HG02642 (cell line): Measurements from ENCODE around the gene RAB11B.
"Not testable (repeated sequence)": the region's sequence is repeated elsewhere in the genome, so short reads cannot be mapped to it uniquely, and the experiment has no call there.

Experiments used
- ATAC-seq: cut with Tn5 transposase; IDR thresholded peaks from one replicate; pipeline ENCODE4 v1.9.1; 2021; ENCODE audit warnings: mild to moderate bottlenecking; ENCODE audit not compliant: unreplicated experiment, poor library complexity

Gene RAB11B

DNA sequence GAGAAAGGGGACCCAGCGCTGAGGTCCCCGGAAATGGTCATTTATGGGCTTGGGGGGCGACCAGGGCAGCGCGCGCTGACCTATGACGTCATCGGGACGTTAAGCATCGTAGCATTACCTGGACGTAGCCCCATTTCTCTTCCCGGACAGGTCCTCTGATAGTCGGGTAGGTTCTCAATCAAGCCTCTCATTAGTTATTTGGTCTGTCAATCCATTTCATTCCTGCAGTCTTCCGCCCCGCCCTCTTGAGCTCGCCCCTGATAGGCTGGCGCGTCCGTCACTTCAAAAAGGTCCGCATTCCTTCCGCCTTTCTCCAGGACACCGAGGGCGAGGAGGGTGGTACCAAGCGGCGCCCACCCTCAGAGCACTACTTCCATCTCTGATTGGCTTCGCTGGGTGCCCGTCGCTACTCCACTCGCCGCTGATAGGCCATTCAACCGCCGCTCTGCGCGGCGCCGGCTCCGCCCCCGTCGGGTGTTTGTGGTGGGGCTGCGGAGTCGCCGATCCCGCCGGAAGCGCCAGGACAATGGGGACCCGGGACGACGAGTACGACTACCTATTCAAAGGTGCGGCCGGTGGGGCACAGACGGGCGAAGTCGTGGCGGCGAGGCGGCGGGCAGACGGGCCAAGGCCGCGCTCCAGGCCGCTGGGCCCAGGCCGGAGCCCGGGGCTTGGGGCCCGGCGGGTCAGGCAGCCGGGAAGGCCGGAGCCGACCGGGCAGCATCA is at the start of gene RAB11B:
Gene RAB11B (plus strand): TSS at position 470 of the 726 bp plus-strand sequence. CDS start 57 bp downstream, at position 527.
- ATAC-seq, result peak; percentile 92

DNA sequence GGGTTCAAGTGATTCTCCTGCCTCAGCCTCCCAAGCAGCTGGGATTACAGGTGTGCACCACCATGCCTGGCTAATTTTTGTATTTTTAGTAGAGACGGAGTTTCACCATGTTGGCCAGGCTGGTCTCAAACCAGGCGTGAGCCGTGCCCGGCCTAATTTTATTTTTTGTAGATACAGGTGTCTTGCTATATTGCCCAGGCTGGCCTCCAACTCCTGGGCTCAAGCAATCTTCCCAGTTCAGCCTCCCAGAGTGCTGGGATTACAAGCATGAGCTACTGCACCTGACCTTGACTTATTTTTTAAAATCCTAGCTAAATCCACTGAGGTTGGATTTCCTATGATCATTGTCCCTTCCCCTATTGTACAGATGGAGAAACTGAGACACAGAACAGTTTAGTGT is 48.7 kb upstream of the RAB11B start:
- not testable (repeated sequence) for ATAC-seq

DNA sequence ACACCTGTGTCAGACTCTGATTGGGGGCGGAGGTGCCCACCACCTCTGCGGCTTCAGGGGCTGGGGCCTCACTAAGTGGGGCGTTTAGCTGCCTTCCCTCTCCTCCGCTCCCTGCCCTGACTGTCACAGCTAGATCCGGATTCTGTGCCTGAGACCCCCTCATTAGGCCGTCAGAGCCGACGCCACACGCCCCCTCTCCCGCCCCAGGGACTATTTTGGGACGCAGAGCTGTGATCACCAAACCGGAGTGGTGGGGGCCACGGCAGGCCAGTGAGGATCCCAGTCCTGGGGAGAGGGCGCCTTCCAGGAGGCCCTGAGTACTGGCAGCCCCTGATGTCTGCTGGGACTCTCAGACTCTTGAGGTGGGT is 47.9 kb upstream of the RAB11B start:
- ATAC-seq, result no peak

DNA sequence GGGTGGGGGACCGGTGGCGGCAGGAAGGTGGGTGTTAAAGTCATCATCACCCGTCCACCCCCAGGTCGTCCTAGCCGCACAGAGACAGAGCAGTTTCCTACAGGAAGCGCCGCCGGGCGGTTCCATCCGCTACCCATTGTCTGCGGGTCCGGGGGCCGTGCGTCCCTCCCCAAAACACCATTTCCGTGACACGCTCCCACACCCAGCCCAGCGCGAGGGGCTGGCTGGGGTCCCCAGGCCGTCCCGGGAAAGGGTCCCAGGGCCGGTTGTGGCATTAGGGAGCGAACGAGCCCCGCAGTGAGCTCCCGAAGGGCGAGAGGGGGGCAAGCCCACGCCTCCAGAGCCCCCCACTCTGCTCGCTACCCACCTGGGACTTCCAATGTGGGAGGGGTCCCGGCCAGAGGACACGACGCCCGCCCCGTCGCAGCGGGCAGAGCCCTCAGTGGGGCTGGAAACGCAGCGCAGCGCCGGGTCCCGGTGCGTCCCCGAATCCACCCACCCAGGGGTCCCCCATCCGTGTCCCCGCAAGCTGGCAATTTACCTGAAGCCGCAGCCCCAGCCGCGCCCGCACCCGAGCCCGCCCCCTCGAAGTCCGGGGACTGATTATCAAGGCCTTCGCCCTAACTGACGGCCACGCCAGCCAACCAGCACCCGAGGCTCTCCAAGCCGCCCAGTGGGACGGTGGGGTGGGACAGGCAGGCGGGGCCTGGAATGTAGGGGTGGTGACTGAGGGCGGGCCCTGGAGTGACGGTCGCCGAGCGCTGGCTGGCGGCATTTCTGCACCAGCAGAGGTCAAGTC is 47.3 kb upstream of the RAB11B start, which contains the start of gene KANK3:
Gene KANK3 (minus strand): TSS at position 579 of the 799 bp plus-strand sequence. CDS start 5,434 bp downstream, outside the sequence.
- ATAC-seq, result peak; percentile 94

DNA sequence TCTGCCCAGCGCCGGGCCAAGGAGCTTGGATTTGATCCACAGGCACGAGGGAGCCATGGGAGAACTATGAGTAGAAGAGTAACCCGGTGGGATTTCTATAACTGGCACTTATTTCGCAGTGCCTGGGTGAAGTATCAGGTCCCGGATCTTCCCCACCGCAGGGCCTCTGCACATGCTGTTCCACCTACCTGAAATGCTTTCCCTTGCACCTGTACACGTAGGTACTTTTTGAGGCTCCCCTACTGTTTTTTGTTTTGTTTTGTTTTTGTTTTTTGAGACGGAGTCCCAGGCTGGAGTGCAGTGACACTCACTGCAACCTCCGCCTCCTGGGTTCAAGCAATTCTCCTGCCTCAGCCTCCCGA is 46.7 kb upstream of the RAB11B start:
- no peak for ATAC-seq

DNA sequence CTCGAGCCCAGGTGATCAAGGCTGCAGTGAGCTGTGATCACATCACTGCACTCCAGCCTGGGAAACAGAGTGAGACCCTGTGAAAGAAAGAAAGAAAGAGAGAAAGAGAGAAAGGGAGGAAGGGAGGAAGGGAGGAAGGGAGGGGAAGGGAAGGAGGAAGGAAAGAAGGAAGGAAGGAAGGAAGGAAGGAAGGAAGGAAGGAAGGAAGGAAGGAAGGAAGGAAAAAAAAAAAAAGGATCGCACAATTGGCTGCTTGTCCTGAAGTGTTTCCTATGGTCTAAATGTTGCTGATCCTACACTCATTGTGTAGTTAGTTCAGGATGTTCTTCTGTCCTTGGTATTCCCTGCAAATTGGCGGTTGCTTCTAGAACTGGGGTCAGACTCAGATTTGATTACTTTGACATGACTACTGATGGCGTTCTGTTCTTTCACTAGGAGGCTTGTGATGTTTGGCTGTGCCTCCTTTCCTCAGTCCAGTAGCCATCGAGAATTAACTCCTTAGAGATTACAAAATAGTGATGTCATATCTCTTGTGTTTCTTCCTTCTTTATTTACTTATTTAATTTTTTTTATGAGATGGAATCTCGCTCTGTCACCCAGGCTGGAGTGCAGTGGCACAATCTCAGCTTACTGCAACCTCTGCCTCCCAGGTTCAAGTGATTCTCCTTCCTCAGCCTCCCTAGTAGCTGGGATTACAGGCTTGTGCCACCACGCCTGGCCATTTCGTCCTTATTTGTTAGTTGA is 40.4 kb upstream of the RAB11B start:
- ATAC-seq, result not testable (repeated sequence)

DNA sequence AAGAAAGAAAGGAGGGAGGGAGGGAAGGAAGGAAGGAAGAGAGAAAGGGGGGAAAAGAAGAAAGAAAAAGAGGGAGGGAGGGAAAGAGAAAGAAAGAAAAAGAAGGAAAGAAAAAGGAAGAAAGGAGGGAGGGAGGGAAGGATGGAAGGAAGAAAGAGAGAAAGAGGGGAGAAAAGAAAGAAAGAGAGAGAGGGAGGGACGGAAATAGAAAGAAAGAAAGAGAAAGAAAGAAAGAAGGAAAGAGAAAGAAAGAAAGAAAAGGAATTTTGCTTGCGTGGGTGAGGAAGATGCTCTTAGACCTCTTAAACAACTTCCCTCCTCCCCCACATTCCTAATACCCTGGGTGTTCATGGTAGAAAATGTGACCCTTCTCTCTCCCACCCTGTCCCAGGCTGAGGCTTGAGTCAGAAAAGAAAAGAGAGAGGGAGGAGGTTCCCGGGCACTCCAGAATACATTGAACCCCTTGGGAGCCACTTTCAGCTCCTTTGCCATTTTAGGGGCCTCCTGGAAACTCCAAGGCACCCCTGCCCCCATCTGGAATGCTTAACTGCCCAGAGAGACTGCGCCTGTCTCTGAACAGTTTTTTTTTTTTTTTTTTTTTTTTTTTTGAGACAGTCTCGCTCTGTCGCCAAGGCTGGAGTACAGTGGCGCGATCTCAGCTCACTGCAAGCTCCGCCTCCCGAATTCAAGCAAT is 37.9 kb upstream of the RAB11B start:
- no peak for ATAC-seq

DNA sequence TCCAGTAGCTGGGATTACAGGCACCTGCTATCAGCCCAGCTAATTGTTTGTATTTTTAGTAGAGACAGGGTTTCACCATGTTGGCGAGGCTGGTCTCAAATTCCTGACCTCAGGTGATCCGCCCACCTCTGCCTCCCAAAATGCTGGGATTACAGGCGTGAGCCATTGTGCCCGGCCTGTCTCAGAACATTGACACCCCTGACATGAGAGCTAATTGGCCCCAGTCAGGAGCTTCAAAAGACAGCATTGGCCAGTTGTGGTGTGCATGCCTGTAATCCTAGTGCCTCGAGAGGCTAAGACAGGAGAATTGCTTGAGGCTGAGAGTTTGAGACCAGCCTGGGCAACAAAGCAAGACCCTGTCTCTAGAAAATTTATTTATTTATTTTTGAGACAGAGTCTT is 37.3 kb upstream of the RAB11B start:
- not testable (repeated sequence) for ATAC-seq

DNA sequence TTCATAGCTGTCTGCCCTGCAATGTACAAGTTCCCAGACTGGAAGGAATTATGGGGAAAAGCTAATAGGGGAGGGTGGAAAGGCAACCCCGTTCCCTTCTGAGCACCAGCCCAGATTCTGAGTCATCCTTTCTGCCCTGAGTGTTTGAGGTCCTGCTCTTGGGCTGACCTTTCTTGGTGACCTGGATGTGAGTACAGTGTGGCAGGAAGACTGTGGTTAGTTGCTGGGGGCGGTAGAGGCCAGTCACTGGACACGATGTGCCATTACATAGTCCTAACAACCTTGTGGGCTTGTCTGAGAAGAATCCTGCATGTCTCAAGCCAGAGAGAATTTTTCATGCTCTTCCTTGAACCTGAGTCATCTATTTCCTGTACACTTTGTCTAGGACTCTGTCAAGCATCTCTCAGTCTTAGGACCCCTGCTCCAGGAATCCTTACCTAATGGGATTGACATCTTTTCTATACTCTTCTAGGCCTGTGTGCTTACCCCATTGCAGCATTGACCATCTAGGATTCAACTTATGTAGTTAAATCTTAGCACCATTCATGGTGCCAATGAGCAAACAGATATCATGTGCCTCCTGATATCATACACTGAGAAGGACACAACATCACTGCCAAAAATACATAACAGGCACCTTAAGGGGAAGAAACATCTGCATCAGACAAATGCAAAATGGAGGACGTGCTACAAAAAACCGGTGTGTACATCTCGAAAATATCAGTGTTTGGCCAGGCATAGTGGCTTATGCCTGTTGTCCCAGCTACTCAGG is 34.3 kb upstream of the RAB11B start:
- no peak for ATAC-seq

DNA sequence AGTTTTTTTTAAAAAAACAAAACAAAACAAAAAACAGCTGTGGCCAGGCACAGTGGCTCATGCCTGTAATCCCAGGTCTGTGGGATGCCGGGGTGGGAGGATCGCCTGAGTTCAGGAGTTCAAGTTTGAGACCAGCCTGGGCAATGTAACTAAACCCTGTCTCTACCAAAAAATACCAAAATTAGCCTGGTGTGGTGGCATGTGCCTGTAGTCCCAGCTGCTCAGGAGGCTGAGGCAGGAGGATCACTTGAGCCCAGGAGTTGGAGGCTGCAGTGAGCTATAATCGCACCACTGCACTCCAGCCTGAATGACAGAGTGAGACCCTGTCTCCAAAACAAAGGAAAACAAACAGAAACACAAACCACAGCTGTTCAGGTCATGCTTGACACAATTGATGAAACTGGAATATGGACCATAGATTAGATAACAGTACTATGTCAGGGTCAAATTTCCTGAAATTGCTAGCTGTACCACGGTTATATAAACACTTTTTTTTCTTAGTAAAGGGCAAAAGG is 33.1 kb upstream of the RAB11B start:
- no peak for ATAC-seq

DNA sequence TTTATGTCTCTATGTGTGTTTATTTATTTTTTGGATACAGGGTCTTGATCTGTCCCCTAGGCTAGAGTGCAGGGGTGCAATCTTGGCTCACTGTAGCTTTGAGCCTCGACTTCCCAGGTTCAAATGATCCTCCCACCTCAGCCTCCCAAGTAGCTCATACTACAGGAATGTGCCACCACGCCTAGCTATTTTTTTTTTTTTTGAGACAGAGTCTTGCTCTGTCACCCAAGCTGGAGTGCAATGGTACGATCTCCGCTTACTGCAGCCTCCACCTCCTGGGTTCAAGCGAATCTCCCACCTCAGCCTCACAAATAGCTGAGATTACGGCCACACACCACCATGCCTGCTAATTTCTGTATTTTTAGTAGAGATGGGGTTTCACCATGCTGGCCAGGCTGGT is 31.2 kb upstream of the RAB11B start:
- no peak for ATAC-seq

DNA sequence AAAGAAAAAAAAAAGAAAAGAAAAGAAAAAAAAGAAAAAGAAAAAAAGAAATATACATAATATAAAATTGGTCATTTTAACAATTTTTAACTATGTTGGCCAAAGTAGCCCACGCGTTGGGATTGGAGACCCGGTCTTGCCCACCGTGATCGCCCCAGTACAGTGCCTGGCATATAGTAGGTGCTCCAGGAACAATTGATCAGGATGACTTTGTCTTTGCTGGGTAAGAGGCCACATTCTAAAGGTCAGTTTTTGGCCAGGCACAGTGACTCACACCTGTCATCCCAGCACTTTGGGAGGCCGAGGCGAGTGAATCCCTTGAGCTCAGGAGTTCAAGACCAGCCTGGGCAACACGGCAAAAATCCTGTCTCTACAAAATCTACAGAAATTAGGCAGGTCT is 30.0 kb upstream of the RAB11B start:
- no peak for ATAC-seq

DNA sequence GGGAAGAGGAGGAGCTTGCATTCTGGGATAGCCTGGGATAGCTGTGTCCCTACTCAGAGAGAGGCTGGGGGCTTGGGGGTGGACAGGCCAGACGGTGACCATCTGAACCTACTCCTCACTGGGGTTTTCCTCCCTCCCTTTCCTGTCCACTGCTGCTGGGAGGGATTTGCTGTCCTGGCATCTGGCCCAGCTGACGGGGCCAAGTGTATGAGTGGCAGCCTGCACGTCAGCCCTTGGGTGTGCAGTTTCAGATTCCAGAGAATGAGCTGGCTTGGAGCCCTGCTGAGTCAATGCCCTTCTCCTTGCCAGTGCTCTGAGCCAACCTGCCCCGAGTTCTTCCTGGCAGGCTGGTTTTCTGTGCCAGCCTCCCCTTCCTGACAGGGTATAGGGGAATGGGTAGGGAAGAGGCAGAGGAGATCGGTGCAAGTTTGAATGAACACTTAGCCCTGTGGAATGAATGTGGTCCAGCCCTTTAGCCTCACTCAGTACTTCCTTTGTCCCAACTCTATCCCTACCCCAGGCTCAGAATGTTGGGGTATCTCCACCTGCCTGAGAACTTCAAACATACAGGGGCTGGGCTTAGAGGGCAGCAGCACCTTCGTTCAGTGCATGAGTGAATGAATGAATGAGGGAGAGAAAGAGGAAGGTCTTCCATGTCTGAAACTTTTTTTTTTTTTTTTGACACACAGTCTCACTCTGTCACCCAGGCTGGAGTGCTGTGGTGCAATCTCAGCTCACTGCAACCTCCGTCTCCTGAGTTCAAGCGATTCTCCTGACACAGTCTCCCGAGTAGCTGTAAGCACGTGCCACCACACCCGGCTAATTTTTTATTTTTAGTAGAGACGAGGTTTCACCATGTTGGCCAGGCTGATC is 28.0 kb upstream of the RAB11B start:
- no peak for ATAC-seq

DNA sequence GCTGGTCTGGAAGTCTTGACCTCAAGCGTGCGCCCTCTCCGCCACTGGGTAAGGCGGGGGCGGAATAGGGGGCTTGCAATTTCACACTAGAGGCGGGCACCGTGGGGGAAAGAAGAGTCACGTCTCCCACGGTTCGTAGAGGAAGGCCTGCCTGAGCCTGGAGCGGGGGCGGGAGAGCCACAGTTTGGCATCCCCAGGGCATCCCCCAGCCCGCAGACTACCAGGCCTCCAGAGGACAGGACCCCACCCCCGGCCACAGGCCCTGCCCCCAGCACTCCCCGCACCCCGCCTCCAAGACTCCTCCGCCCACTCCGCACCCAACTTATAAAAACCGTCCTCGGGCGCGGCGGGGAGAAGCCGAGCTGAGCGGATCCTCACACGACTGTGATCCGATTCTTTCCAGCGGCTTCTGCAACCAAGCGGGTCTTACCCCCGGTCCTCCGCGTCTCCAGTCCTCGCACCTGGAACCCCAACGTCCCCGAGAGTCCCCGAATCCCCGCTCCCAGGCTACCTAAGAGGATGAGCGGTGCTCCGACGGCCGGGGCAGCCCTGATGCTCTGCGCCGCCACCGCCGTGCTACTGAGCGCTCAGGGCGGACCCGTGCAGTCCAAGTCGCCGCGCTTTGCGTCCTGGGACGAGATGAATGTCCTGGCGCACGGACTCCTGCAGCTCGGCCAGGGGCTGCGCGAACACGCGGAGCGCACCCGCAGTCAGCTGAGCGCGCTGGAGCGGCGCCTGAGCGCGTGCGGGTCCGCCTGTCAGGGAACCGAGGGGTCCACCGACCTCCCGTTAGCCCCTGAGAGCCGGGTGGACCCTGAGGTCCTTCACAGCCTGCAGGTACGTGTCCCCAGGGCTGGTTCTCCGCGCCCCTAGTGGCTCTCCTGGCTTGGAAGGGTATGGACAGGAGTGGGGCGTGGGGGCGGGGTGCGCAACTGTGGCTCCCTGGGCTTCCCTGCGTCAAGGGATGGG is 26.1 kb upstream of the RAB11B start, which contains the start of gene ANGPTL4:
Gene ANGPTL4 (plus strand): TSS at position 353 of the 969 bp plus-strand sequence. CDS start 167 bp downstream, at position 520.
- no peak for ATAC-seq

DNA sequence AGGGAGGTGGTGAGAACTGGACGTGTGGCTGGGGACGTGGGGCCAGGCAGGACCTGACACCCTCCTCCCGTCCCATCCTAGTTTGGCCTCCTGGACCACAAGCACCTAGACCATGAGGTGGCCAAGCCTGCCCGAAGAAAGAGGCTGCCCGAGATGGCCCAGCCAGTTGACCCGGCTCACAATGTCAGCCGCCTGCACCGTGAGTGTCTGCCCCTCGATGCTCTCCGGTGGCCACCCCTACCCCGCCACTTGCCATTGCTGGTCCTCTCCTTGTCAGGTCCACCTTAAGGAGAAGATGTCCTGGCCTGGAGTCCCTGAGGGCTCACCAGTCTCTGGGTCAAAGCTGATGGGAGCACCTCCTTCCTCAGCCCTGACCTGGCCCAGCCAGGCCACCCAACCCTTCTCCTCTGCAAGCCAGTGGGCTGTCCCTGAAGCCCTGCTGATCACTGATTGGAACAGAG is 24.0 kb upstream of the RAB11B start:
- ATAC-seq, result no peak

DNA sequence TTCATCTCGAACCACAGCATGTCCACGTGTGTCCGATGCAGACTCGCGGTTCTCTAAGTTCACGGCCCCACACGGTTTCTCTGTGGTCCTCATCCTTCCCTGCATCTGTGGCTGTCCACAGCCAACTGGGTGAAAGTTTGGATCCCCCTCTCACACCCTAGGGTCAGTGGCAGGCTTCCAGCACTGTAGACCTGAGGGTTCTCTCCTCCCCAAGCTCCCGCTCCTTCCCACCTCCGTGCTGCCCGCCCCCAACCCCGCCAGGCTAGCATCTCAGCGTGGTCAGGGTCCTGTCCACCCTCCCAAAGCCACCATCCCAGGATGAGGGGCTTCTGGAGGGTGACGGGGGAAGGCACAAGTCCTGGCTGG is 23.2 kb upstream of the RAB11B start:
- ATAC-seq, result no peak

DNA sequence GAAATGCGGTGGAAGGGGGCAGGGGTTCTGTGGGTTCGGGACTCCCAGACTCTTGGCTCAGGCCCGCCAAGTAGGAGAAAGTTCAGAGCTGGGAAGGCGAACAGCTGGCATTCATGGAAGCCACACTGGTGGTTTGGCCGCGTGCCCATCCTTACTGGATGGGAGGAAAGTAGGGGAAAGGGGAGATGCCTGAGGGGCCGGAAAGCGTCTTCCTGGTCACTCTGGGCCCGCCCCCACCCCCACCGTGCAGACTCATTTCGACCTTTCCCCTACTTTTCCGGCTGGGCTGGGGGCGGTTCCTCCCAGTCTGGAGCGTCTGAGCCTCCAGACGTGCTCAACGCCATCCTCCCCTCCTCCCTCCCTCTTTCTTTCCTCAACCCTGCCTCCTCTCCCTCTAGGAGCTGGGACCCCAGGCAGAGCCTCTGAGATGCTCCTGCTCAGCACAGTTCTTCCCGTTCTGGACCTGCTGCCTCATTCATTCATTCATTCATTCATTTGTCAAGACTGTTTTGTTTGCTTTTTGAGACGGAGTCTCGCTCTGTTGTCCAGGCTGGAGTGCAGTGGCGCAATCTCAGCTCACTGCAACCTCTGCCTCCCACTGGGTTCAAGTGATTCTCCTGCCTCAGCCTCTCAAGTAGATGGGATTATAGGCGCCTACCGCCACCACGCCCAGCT is 22.7 kb upstream of the RAB11B start:
- ATAC-seq, result no peak
